Measurements from ENCODE around the gene REC114. TPM values are rescaled to one million over a fixed set of nuclear protein-coding genes. Genes with fewer than 3 reads are reported as not detected.

REC114 gene
- total and polyA plus RNA-seq, 2 donors (not counting 1 experiment from before 2014, with no cell fraction given): not detected

- Histone ChIP-seq H3K4me2 (replicated peaks; ENCODE audit: low read depth, low read length, poor library complexity, severe bottlenecking) (no peak overlapping the region), H3K27ac (ENCODE audit: low read length in 2 of 2) (no peak overlapping the region), H3K9ac (ENCODE audit: low read length) (no peak overlapping the region), H3K4me3 (ENCODE audit: control extremely low read depth in 1 of 5, extremely low read depth in 1 of 5, insufficient read depth in 1 of 5, low read depth in 2 of 5, low read length in 4 of 5) (no peak overlapping the region), H3K4me1 (ENCODE audit: control insufficient read depth in 2 of 2, insufficient read depth in 2 of 2, low read length in 2 of 2) (no peaks in the 10 kb centered on the region), H3K36me3 (replicated peaks in 1 of 2; ENCODE audit: control extremely low read depth in 1 of 2, control insufficient read depth in 1 of 2, extremely low read depth in 1 of 2, insufficient read depth in 2 of 2, low read length in 1 of 2) (no peaks in the 10 kb centered on the region), H3K27me3 (replicated peaks in 1 of 4; ENCODE audit: control extremely low read depth in 1 of 4, control insufficient read depth in 3 of 4, insufficient read depth in 4 of 4, low read length in 3 of 4) (no peaks in the 10 kb centered on the region), H3K79me2 (ENCODE audit: control insufficient read depth, insufficient read depth, low read length) (no peaks in the 10 kb centered on the region), H3K9me3 (ENCODE audit: control extremely low read depth in 1 of 3, control insufficient read depth in 2 of 3, insufficient read depth in 1 of 3, low read length in 2 of 3) (no peaks in the 10 kb centered on the region), H2AFZ (ENCODE audit: insufficient read depth, low read depth, low read length, poor library complexity, severe bottlenecking) (no peak overlapping the region), H4K20me1 (ENCODE audit: control insufficient read depth, insufficient read depth, low read length, poor library complexity, severe bottlenecking) (no peaks in the 10 kb centered on the region)
- POLR2A ChIA-PET: no interaction called here
- intact Hi-C loops (cut with micrococcal nuclease): no loop called here
- Mint-ChIP-seq H3K4me1 (no peaks in the 10 kb centered on the region), H3K9me3 (ENCODE audit: insufficient read depth) (no peaks in the 10 kb centered on the region), H3K4me3 (no peak overlapping the region), H3K27ac (no peak overlapping the region), H3K27me3 (peaks cover 14% of the 10 kb centered on the region)
- CTCF ChIA-PET: no interaction called here
- DNase-seq (no peak), ATAC-seq (ENCODE audit: low read depth) (no peak)
- TF ChIP-seq CTCF (IDR thresholded peaks at IDR 0.05) (no peak), EZH2 (IDR thresholded peaks at IDR 0.05; ENCODE audit: borderline replicate concordance, insufficient read depth, low read depth, low read length, poor library complexity, severe bottlenecking) (no peak)
Observed at GRCh38 chr15:73504885-73505284, 61.9 kb downstream of the REC114 start.

- TF ChIP-seq EZH2 (IDR thresholded peaks at IDR 0.05; ENCODE audit: borderline replicate concordance, insufficient read depth, low read depth, low read length, poor library complexity, severe bottlenecking) (no peak), CTCF (IDR thresholded peaks at IDR 0.05) (no peak)
- H3K27me3 Mint-ChIP-seq: peaks cover 9% of the 10 kb centered on the region
- no peak overlapping the region for H2AFZ ChIP-seq (ENCODE audit: insufficient read depth, low read depth, low read length, poor library complexity, severe bottlenecking)
- H3K9ac ChIP-seq (ENCODE audit: low read length): no peak overlapping the region
- no peaks in the 10 kb centered on the region for H3K4me1 ChIP-seq (ENCODE audit: control insufficient read depth in 2 of 2, insufficient read depth in 2 of 2, low read length in 2 of 2)
- H3K4me1 Mint-ChIP-seq: no peaks in the 10 kb centered on the region
- no peak overlapping the region for H3K27ac Mint-ChIP-seq
- DNase-seq (no peak), ATAC-seq (ENCODE audit: low read depth) (no peak)
- no CpG with 5 or more reads among the region's 1 CpG for WGBS (ENCODE audit: insufficient coverage)
- H3K27me3 ChIP-seq (replicated peaks in 1 of 4; ENCODE audit: control extremely low read depth in 1 of 4, control insufficient read depth in 3 of 4, insufficient read depth in 4 of 4, low read length in 3 of 4): peaks cover 0 to 4% (median 0%) of the 10 kb centered on the region in 4 experiments
- H3K9me3 Mint-ChIP-seq (ENCODE audit: insufficient read depth): no peaks in the 10 kb centered on the region
- H3K9me3 ChIP-seq (ENCODE audit: control extremely low read depth in 1 of 3, control insufficient read depth in 2 of 3, insufficient read depth in 1 of 3, low read length in 2 of 3): no peaks in the 10 kb centered on the region
- intact Hi-C loops (cut with micrococcal nuclease): no loop called here
- H3K4me2 ChIP-seq (replicated peaks; ENCODE audit: low read depth, low read length, poor library complexity, severe bottlenecking): no peak overlapping the region
- no peaks in the 10 kb centered on the region for H4K20me1 ChIP-seq (ENCODE audit: control insufficient read depth, insufficient read depth, low read length, poor library complexity, severe bottlenecking)
- CTCF ChIA-PET: no interaction called here
- H3K36me3 ChIP-seq (replicated peaks in 1 of 2; ENCODE audit: control extremely low read depth in 1 of 2, control insufficient read depth in 1 of 2, extremely low read depth in 1 of 2, insufficient read depth in 2 of 2, low read length in 1 of 2): no peaks in the 10 kb centered on the region
- no peak overlapping the region for H3K4me3 Mint-ChIP-seq
- H3K4me3 ChIP-seq (ENCODE audit: control extremely low read depth in 1 of 5, extremely low read depth in 1 of 5, insufficient read depth in 1 of 5, low read depth in 2 of 5, low read length in 4 of 5): no peak overlapping the region
- POLR2A ChIA-PET: no interaction called here
- H3K79me2 ChIP-seq (ENCODE audit: control insufficient read depth, insufficient read depth, low read length): no peaks in the 10 kb centered on the region
- no peak overlapping the region for H3K27ac ChIP-seq (ENCODE audit: low read length in 2 of 2)
Observed at GRCh38 chr15:73515527-73515926, 72.6 kb downstream of the REC114 start.
